ENCODE results near the gene CLCNKB. TPM values are rescaled to one million over a fixed set of nuclear protein-coding genes. Genes with fewer than 3 reads are reported as not detected.
"Not testable (repeated sequence)": the region's sequence is repeated elsewhere in the genome, so short reads cannot be mapped to it uniquely, and the experiment has no call there.

The CLCNKB gene
- total RNA-seq, 1 experiment from 2014 or later: not detected

- no peaks in the 10 kb centered on the region for H3K9me2 ChIP-seq (replicated peaks; ENCODE audit: low read length)
- no TSS peak for BruUV-seq (replicated peaks)
- H3K4me2 ChIP-seq (ENCODE audit: low read length): no peak overlapping the region
- no peak overlapping the region for H3K27ac ChIP-seq (ENCODE audit: low read length)
- H3K79me2 ChIP-seq (ENCODE audit: low read length): no peaks in the 10 kb centered on the region
- peaks cover 5% of the 10 kb centered on the region for H3K4me1 ChIP-seq (ENCODE audit: insufficient read depth, low read length)
- intact Hi-C loops (cut with micrococcal nuclease): loop anchor here (1.0 kb wide), 1 partner anchor 47 kb away; no protein-coding TSS in a partner anchor
- CTCF ChIA-PET: interaction anchor here (0.6 kb wide), 1 partner anchor 240 kb away, joined by 3 read pairs; no protein-coding TSS in a partner anchor
- H3K9ac ChIP-seq (ENCODE audit: low read length): no peak overlapping the region
- DNase-seq: peak; percentile 95
- H3F3A ChIP-seq (ENCODE audit: low read length, unreplicated experiment): no peaks in the 10 kb centered on the region
- no peaks in the 10 kb centered on the region for H4K20me1 ChIP-seq (ENCODE audit: low read length)
- TF ChIP-seq CTCF (conservative IDR thresholded peaks at IDR 0.05; ENCODE audit: low read depth, low read length) (peak; percentile 85), EZH2 (IDR thresholded peaks at IDR 0.05; ENCODE audit: low read length, unreplicated experiment) (no peak)
- no peaks in the 10 kb centered on the region for H3K27me3 ChIP-seq (ENCODE audit: low read length)
- H2AFZ ChIP-seq (ENCODE audit: low read length): 0 out of 2 replicates have a peak overlapping the region, but pooled peaks have one; percentile 27
- no peak overlapping the region for H3K4me3 ChIP-seq (ENCODE audit: low read length)
- ATAC-seq: peak; percentile 94
- H3K9me3 ChIP-seq (ENCODE audit: low read length): no peaks in the 10 kb centered on the region
- H3K36me3 ChIP-seq (ENCODE audit: low read depth, low read length): no peaks in the 10 kb centered on the region
- POLR2A ChIA-PET (ENCODE audit: unreplicated experiment): interaction anchor here (0.6 to 0.7 kb wide), 2 partner anchors 132 to 481 kb away, joined by 3 read pairs; no protein-coding TSS in a partner anchor
These were observed 12.3 kb downstream of the CLCNKB start for GRCh38 chr1:16055613-16056520.

- H3K9me2 ChIP-seq (replicated peaks; ENCODE audit: low read length); H3K27ac ChIP-seq (ENCODE audit: low read length); DNase-seq; H3K27me3 ChIP-seq (ENCODE audit: low read length); H3K36me3 ChIP-seq (ENCODE audit: low read depth, low read length); H3K9me3 ChIP-seq (ENCODE audit: low read length); POLR2A ChIA-PET (ENCODE audit: unreplicated experiment); H2AFZ ChIP-seq (ENCODE audit: low read length); CTCF ChIA-PET; H3F3A ChIP-seq (ENCODE audit: low read length, unreplicated experiment); H3K9ac ChIP-seq (ENCODE audit: low read length); H3K4me3 ChIP-seq (ENCODE audit: low read length); H3K4me1 ChIP-seq (ENCODE audit: insufficient read depth, low read length); BruUV-seq (replicated peaks); H3K79me2 ChIP-seq (ENCODE audit: low read length); H3K4me2 ChIP-seq (ENCODE audit: low read length); H4K20me1 ChIP-seq (ENCODE audit: low read length); ATAC-seq: not testable (repeated sequence)
- intact Hi-C loops (cut with micrococcal nuclease): loop anchor here (1.0 kb wide), 1 partner anchor 47 kb away; no protein-coding TSS in a partner anchor
These were observed 12.9 kb downstream of the CLCNKB start for GRCh38 chr1:16056521-16056912.

GRCh38 chr1:16057314-16057915, 13.8 kb downstream of the CLCNKB start:
- POLR2A ChIA-PET (ENCODE audit: unreplicated experiment); H3K36me3 ChIP-seq (ENCODE audit: low read depth, low read length); H3K27me3 ChIP-seq (ENCODE audit: low read length); CTCF ChIA-PET; ATAC-seq; DNase-seq; BruUV-seq (replicated peaks); H4K20me1 ChIP-seq (ENCODE audit: low read length); H3K9me2 ChIP-seq (replicated peaks; ENCODE audit: low read length); intact Hi-C loops (cut with micrococcal nuclease); H3K9ac ChIP-seq (ENCODE audit: low read length); H2AFZ ChIP-seq (ENCODE audit: low read length); H3K27ac ChIP-seq (ENCODE audit: low read length); H3K4me2 ChIP-seq (ENCODE audit: low read length); H3K4me3 ChIP-seq (ENCODE audit: low read length); H3K4me1 ChIP-seq (ENCODE audit: insufficient read depth, low read length); H3F3A ChIP-seq (ENCODE audit: low read length, unreplicated experiment); H3K9me3 ChIP-seq (ENCODE audit: low read length); H3K79me2 ChIP-seq (ENCODE audit: low read length): not testable (repeated sequence)

- BruUV-seq (replicated peaks); POLR2A ChIA-PET (ENCODE audit: unreplicated experiment); H3K4me2 ChIP-seq (ENCODE audit: low read length); H3K27me3 ChIP-seq (ENCODE audit: low read length); H3K27ac ChIP-seq (ENCODE audit: low read length); H3K9ac ChIP-seq (ENCODE audit: low read length); H3K9me2 ChIP-seq (replicated peaks; ENCODE audit: low read length); H3K4me3 ChIP-seq (ENCODE audit: low read length); ATAC-seq; H3F3A ChIP-seq (ENCODE audit: low read length, unreplicated experiment); H3K4me1 ChIP-seq (ENCODE audit: insufficient read depth, low read length); H4K20me1 ChIP-seq (ENCODE audit: low read length); DNase-seq; H3K79me2 ChIP-seq (ENCODE audit: low read length); H3K36me3 ChIP-seq (ENCODE audit: low read depth, low read length); H2AFZ ChIP-seq (ENCODE audit: low read length); intact Hi-C loops (cut with micrococcal nuclease); H3K9me3 ChIP-seq (ENCODE audit: low read length): not testable (repeated sequence)
- CTCF ChIA-PET: interaction anchor here (0.7 kb wide), 1 partner anchor 42 kb away, joined by 3 read pairs; no protein-coding TSS in a partner anchor
These were observed 15.0 kb downstream of the CLCNKB start for GRCh38 chr1:16058394-16059120.
